Esophagus (tissue), 2 donors: ENCODE results near the gene TNIK. TPM values are rescaled to one million over a fixed set of nuclear protein-coding genes. Genes with fewer than 3 reads are reported as not detected.

Experiments
- H3K27ac ChIP-seq, 2 donors: one replicate each; pipeline ENCODE4 v1.5.1; 2013; ENCODE audit warnings: low read depth in 2 of 2, mild to moderate bottlenecking in 2 of 2, inconsistent platforms in 1 of 2, low read length in 1 of 2, moderate library complexity in 1 of 2
- H3K27me3 ChIP-seq, 2 donors: one replicate each; pipeline ENCODE4 v1.6.1; 2013; ENCODE audit warnings: low read length in 2 of 2, control low read depth in 1 of 2, mild to moderate bottlenecking in 1 of 2; ENCODE audit not compliant: insufficient read depth in 2 of 2, control insufficient read depth in 1 of 2
- H3K36me3 ChIP-seq, 2 donors: one replicate each; pipeline ENCODE4 v1.6.1; 2013; ENCODE audit warnings: low read length in 1 of 2; ENCODE audit not compliant: control insufficient read depth in 2 of 2, insufficient read depth in 2 of 2
- H3K4me1 ChIP-seq, 2 donors: one replicate each; pipeline ENCODE4 v1.6.1; 2013; ENCODE audit warnings: low read length in 1 of 2; ENCODE audit not compliant: control insufficient read depth in 2 of 2, insufficient read depth in 2 of 2
- H3K4me3 ChIP-seq, 2 donors: one replicate each; pipeline ENCODE4 v1.5.1; 2013; ENCODE audit warnings: low read length in 2 of 2, mild to moderate bottlenecking in 2 of 2, low read depth in 1 of 2, moderate library complexity in 1 of 2
- H3K9me3 ChIP-seq, 2 donors: one replicate each; pipeline ENCODE4 v1.6.1; 2013; ENCODE audit warnings: mild to moderate bottlenecking in 2 of 2, low read depth in 1 of 2, low read length in 1 of 2, moderate library complexity in 1 of 2; ENCODE audit not compliant: control insufficient read depth in 2 of 2, insufficient read depth in 1 of 2
- WGBS, 2 donors: extraction: QIAGEN DNeasy Blood & Tissue Kit; methylation state at CpG; one replicate each; pipeline ENCODE4 v1.1.7; 2013; 5-methylcytosine and 5-hydroxymethylcytosine counted together
- polyA plus RNA-seq, 2 donors: library from polyadenylated mRNA; stranded (reverse); fragments of 200-250 nt; gene quantifications; one replicate each; pipeline ENCODE4 v1.2.3, GENCODE V29; 2013
- donor health status: healthy with polysubstance abuse.
- donor health status: Bipolar disorder and iron deficiency.

The TNIK gene
- polyA plus RNA-seq, 2 donors = 2.2 to 3.2 TPM

- Histone ChIP-seq H3K36me3 (no peaks in the 10 kb centered on the region), H3K27me3 (no peaks in the 10 kb centered on the region), H3K27ac (no peak overlapping the region), H3K9me3 (no peaks in the 10 kb centered on the region), H3K4me1 (no peaks in the 10 kb centered on the region), H3K4me3 (no peak overlapping the region)
- WGBS, 2 donors = 56 to 59% methylated on average over 4 of the region's 4 CpGs
These were observed 228.8 kb downstream of the TNIK start for GRCh38 chr3:171231361-171231760.

- WGBS, 2 donors = 44 to 63% methylated on average over 4 of the region's 4 CpGs
- Histone ChIP-seq H3K27me3 (no peaks in the 10 kb centered on the region), H3K4me3 (no peak overlapping the region), H3K27ac (no peak overlapping the region), H3K4me1 (no peaks in the 10 kb centered on the region), H3K36me3 (no peaks in the 10 kb centered on the region), H3K9me3 (no peaks in the 10 kb centered on the region)
These were observed 229.3 kb downstream of the TNIK start for GRCh38 chr3:171230865-171231264.

- Histone ChIP-seq H3K27ac (no peak overlapping the region), H3K4me1 (no peaks in the 10 kb centered on the region), H3K4me3 (no peak overlapping the region), H3K9me3 (no peaks in the 10 kb centered on the region), H3K36me3 (no peaks in the 10 kb centered on the region), H3K27me3 (no peaks in the 10 kb centered on the region)
- WGBS, 2 donors = 85 to 89% methylated on average over 2 of the region's 2 CpGs
These were observed 231.0 kb downstream of the TNIK start for GRCh38 chr3:171229173-171229572.

GRCh38 chr3:171228240-171228639 lies 232.0 kb downstream of the TNIK start:
- H3K27ac ChIP-seq = no peak overlapping the region
- H3K4me1 ChIP-seq = no peaks in the 10 kb centered on the region
- WGBS, 2 donors = 55 to 72% methylated on average over 4 of the region's 4 CpGs
- no peaks in the 10 kb centered on the region for H3K27me3 ChIP-seq
- H3K9me3 ChIP-seq = no peaks in the 10 kb centered on the region
- no peak overlapping the region for H3K4me3 ChIP-seq
- no peaks in the 10 kb centered on the region for H3K36me3 ChIP-seq

- H3K27ac ChIP-seq = no peak overlapping the region
- no peaks in the 10 kb centered on the region for H3K36me3 ChIP-seq
- H3K4me1 ChIP-seq = no peaks in the 10 kb centered on the region
- no peaks in the 10 kb centered on the region for H3K9me3 ChIP-seq
- no peaks in the 10 kb centered on the region for H3K27me3 ChIP-seq
- no peak overlapping the region for H3K4me3 ChIP-seq
- WGBS, 2 donors = 76 to 78% methylated on average over 3 of the region's 3 CpGs
These were observed 232.4 kb downstream of the TNIK start for GRCh38 chr3:171227828-171228227.

GRCh38 chr3:171227359-171227758 lies 232.8 kb downstream of the TNIK start:
- no peak overlapping the region for H3K27ac ChIP-seq
- no peaks in the 10 kb centered on the region for H3K4me1 ChIP-seq
- no peaks in the 10 kb centered on the region for H3K27me3 ChIP-seq
- no peaks in the 10 kb centered on the region for H3K36me3 ChIP-seq
- H3K9me3 ChIP-seq = no peaks in the 10 kb centered on the region
- H3K4me3 ChIP-seq = no peak overlapping the region

- 73 to 83% methylated on average over 2 of the region's 2 CpGs for WGBS, 2 donors
- Histone ChIP-seq H3K4me1 (no peaks in the 10 kb centered on the region), H3K27ac (no peak overlapping the region), H3K27me3 (no peaks in the 10 kb centered on the region), H3K9me3 (no peaks in the 10 kb centered on the region), H3K36me3 (no peaks in the 10 kb centered on the region), H3K4me3 (no peak overlapping the region)
These were observed 233.4 kb downstream of the TNIK start for GRCh38 chr3:171226794-171227193.

GRCh38 chr3:171225708-171226107 lies 234.5 kb downstream of the TNIK start:
- Histone ChIP-seq H3K4me1 (no peaks in the 10 kb centered on the region), H3K27ac (no peak overlapping the region), H3K27me3 (no peaks in the 10 kb centered on the region), H3K36me3 (no peaks in the 10 kb centered on the region), H3K4me3 (no peak overlapping the region), H3K9me3 (no peaks in the 10 kb centered on the region)
- WGBS, 2 donors = 41 to 76% methylated on average over 1 of the region's 1 CpG

GRCh38 chr3:171225165-171225564 lies 235.0 kb downstream of the TNIK start:
- no peaks in the 10 kb centered on the region for H3K36me3 ChIP-seq
- 75 to 79% methylated on average over 2 of the region's 2 CpGs for WGBS, 2 donors
- no peaks in the 10 kb centered on the region for H3K27me3 ChIP-seq
- no peaks in the 10 kb centered on the region for H3K4me1 ChIP-seq
- H3K9me3 ChIP-seq = no peaks in the 10 kb centered on the region
- H3K4me3 ChIP-seq = no peak overlapping the region
- no peak overlapping the region for H3K27ac ChIP-seq

GRCh38 chr3:171223396-171223795 lies 236.8 kb downstream of the TNIK start:
- no peak overlapping the region for H3K4me3 ChIP-seq
- 85 to 91% methylated on average over 1 of the region's 1 CpG for WGBS, 2 donors
- no peaks in the 10 kb centered on the region for H3K9me3 ChIP-seq
- no peaks in the 10 kb centered on the region for H3K4me1 ChIP-seq
- H3K27ac ChIP-seq = no peak overlapping the region
- H3K36me3 ChIP-seq = no peaks in the 10 kb centered on the region
- no peaks in the 10 kb centered on the region for H3K27me3 ChIP-seq
